Panc1 (cell line): ENCODE measurements around the gene NEXN.

ENCODE experiments used
- POLR2AphosphoS5 ChIP-seq: IDR thresholded peaks from 2 replicates; pipeline ENCODE4 v1.6.1; 2012; ENCODE audit warnings: mild to moderate bottlenecking, low read depth, low read length, moderate library complexity
- TCF7L2 ChIP-seq: IDR thresholded peaks from 2 replicates; pipeline ENCODE4 v1.6.1; 2011; ENCODE audit warnings: mild to moderate bottlenecking, low read depth, low read length, inconsistent platforms
- TF ChIP-seq, protein P1 (sequence below): fragments of 450-650 bp; IDR thresholded peaks from 2 replicates; pipeline ENCODE4 v1.5.1; 2017; ENCODE audit warnings: mild to moderate bottlenecking
- TF ChIP-seq, protein P2 (sequence below), 2 experiments: IDR thresholded peaks; 2 replicates each; pipeline ENCODE4 v1.6.1; 2011 to 2012; ENCODE audit warnings: low read depth in 2 of 2, control low read depth in 1 of 2, low read length in 1 of 2, mild to moderate bottlenecking in 1 of 2, moderate library complexity in 1 of 2; ENCODE audit not compliant: insufficient read depth in 1 of 2

DNA sequence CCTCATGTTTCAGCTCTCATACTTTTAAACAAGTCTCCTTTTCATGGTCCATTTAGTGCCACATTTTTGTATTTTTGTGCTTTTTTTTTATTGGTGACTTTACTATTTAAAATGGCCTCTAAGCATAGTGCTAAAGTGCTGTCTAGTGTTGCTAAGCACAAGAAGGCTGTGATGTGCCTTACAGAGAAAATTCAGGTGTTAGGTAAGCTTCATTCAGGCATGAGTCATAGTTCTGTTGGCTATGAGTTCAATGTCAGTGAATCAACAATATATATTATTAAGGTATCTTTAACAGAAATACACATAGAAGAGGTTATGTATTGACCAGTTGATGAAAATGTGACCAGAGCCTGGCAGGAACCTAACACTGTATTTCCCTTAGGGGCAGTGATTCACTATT lies 103.2 kb downstream of the NEXN start:
- TF ChIP-seq, protein P1, sequence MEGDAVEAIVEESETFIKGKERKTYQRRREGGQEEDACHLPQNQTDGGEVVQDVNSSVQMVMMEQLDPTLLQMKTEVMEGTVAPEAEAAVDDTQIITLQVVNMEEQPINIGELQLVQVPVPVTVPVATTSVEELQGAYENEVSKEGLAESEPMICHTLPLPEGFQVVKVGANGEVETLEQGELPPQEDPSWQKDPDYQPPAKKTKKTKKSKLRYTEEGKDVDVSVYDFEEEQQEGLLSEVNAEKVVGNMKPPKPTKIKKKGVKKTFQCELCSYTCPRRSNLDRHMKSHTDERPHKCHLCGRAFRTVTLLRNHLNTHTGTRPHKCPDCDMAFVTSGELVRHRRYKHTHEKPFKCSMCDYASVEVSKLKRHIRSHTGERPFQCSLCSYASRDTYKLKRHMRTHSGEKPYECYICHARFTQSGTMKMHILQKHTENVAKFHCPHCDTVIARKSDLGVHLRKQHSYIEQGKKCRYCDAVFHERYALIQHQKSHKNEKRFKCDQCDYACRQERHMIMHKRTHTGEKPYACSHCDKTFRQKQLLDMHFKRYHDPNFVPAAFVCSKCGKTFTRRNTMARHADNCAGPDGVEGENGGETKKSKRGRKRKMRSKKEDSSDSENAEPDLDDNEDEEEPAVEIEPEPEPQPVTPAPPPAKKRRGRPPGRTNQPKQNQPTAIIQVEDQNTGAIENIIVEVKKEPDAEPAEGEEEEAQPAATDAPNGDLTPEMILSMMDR, result no peak
- no peak for TF ChIP-seq POLR2AphosphoS5
- TF ChIP-seq, protein P2, sequence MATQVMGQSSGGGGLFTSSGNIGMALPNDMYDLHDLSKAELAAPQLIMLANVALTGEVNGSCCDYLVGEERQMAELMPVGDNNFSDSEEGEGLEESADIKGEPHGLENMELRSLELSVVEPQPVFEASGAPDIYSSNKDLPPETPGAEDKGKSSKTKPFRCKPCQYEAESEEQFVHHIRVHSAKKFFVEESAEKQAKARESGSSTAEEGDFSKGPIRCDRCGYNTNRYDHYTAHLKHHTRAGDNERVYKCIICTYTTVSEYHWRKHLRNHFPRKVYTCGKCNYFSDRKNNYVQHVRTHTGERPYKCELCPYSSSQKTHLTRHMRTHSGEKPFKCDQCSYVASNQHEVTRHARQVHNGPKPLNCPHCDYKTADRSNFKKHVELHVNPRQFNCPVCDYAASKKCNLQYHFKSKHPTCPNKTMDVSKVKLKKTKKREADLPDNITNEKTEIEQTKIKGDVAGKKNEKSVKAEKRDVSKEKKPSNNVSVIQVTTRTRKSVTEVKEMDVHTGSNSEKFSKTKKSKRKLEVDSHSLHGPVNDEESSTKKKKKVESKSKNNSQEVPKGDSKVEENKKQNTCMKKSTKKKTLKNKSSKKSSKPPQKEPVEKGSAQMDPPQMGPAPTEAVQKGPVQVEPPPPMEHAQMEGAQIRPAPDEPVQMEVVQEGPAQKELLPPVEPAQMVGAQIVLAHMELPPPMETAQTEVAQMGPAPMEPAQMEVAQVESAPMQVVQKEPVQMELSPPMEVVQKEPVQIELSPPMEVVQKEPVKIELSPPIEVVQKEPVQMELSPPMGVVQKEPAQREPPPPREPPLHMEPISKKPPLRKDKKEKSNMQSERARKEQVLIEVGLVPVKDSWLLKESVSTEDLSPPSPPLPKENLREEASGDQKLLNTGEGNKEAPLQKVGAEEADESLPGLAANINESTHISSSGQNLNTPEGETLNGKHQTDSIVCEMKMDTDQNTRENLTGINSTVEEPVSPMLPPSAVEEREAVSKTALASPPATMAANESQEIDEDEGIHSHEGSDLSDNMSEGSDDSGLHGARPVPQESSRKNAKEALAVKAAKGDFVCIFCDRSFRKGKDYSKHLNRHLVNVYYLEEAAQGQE (IDR thresholded peaks at IDR 0.05; ENCODE audit: insufficient read depth in 1 of 2, low read depth in 2 of 2, low read length in 1 of 2), result no peak
- no peak for TF ChIP-seq TCF7L2
